Neural crest cell (in vitro differentiated cells): ENCODE data around the gene COMT. TPM values are rescaled to one million over a fixed set of nuclear protein-coding genes. Genes with fewer than 3 reads are reported as not detected.

Source experiments
- DNase-seq: peaks from one replicate; pipeline ENCODE4 v3.0.0; 2021; ENCODE audit warnings: low read depth, mixed read lengths, low spot score
- H3K27ac Mint-ChIP-seq: one replicate; pipeline ENCODE4 v1.8.0; 2021; ENCODE audit warnings: mild to moderate bottlenecking, mixed read lengths; ENCODE audit not compliant: unreplicated experiment
- H3K27me3 Mint-ChIP-seq: 2 replicates; pipeline ENCODE4 v1.8.0; 2021; ENCODE audit warnings: low read depth, mild to moderate bottlenecking, mixed read lengths
- H3K36me3 Mint-ChIP-seq: 2 replicates; pipeline ENCODE4 v1.8.0; 2021; ENCODE audit warnings: low read depth, mild to moderate bottlenecking, mixed read lengths
- H3K4me1 Mint-ChIP-seq: 2 replicates; pipeline ENCODE4 v1.8.0; 2021; ENCODE audit warnings: mixed read lengths
- H3K4me3 Mint-ChIP-seq: one replicate; pipeline ENCODE4 v1.8.0; 2021; ENCODE audit warnings: mild to moderate bottlenecking, mixed read lengths
- H3K9me3 Mint-ChIP-seq: 2 replicates; pipeline ENCODE4 v1.8.0; 2021; ENCODE audit warnings: mixed read lengths
- CTCF ChIP-seq: fragments of 200-600 bp; sonication (generic); conservative IDR thresholded peaks from 2 replicates; pipeline ENCODE4 v1.5.0; 2021; ENCODE audit warnings: antibody characterized with exemption, mild to moderate bottlenecking
- total RNA-seq: library from RNA; stranded (reverse); gene quantifications from 2 replicates; pipeline ENCODE4 v1.2.1, GENCODE V29; 2021

COMT gene
- total RNA-seq, 1 donor from 2014 or later: 86.4 TPM

- no peak for DNase-seq
- H3K4me1 Mint-ChIP-seq: no peaks in the 10 kb centered on the region
- peaks cover 14% of the 10 kb centered on the region for H3K36me3 Mint-ChIP-seq
- peak overlapping the region; percentile 84 for H3K27ac Mint-ChIP-seq
- no peaks in the 10 kb centered on the region for H3K27me3 Mint-ChIP-seq
- H3K9me3 Mint-ChIP-seq: no peaks in the 10 kb centered on the region
- H3K4me3 Mint-ChIP-seq: no peak overlapping the region
- TF ChIP-seq CTCF: no peak
Measured at GRCh38 chr22:19916006-19916405, 25.6 kb upstream of the COMT start.

- TF ChIP-seq CTCF: no peak
- Mint-ChIP-seq H3K36me3 (peaks cover 14% of the 10 kb centered on the region), H3K4me1 (no peaks in the 10 kb centered on the region), H3K4me3 (no peak overlapping the region), H3K27ac (no peak overlapping the region), H3K27me3 (no peaks in the 10 kb centered on the region), H3K9me3 (no peaks in the 10 kb centered on the region)
- no peak for DNase-seq
Measured at GRCh38 chr22:19916941-19917340, 24.6 kb upstream of the COMT start.

- Mint-ChIP-seq H3K4me1 (no peaks in the 10 kb centered on the region), H3K36me3 (peaks cover 14% of the 10 kb centered on the region), H3K4me3 (no peak overlapping the region), H3K9me3 (no peaks in the 10 kb centered on the region), H3K27me3 (no peaks in the 10 kb centered on the region), H3K27ac (no peak overlapping the region)
- no peak for DNase-seq
- TF ChIP-seq CTCF: no peak
Measured at GRCh38 chr22:19917389-19918138, 24.0 kb upstream of the COMT start.

- Mint-ChIP-seq H3K27ac (no peak overlapping the region), H3K27me3 (no peaks in the 10 kb centered on the region), H3K36me3 (peaks cover 13% of the 10 kb centered on the region), H3K9me3 (no peaks in the 10 kb centered on the region), H3K4me3 (no peak overlapping the region), H3K4me1 (no peaks in the 10 kb centered on the region)
- no peak for TF ChIP-seq CTCF
- DNase-seq: no peak
Measured at GRCh38 chr22:19918332-19919106, 23.1 kb upstream of the COMT start.

GRCh38 chr22:19919701-19920363 lies 21.7 kb upstream of the COMT start:
- Mint-ChIP-seq H3K4me3 (no peak overlapping the region), H3K9me3 (no peaks in the 10 kb centered on the region), H3K36me3 (peaks cover under 1% of the 10 kb centered on the region), H3K4me1 (no peaks in the 10 kb centered on the region), H3K27ac (peak overlapping the region; percentile 50), H3K27me3 (no peaks in the 10 kb centered on the region)
- DNase-seq: no peak
- TF ChIP-seq CTCF: no peak
